GM12873 (cell line): ENCODE measurements around the gene GSK3B.

Source experiments
- TF ChIP-seq, protein P1 (sequence below): IDR thresholded peaks from 2 replicates; pipeline ENCODE4 v1.5.1; 2012; ENCODE audit warnings: low read depth, mild to moderate bottlenecking, moderate library complexity, low read length, control low read depth; ENCODE audit not compliant: insufficient read depth; ENCODE audit errors: missing control alignments

GSK3B gene

DNA sequence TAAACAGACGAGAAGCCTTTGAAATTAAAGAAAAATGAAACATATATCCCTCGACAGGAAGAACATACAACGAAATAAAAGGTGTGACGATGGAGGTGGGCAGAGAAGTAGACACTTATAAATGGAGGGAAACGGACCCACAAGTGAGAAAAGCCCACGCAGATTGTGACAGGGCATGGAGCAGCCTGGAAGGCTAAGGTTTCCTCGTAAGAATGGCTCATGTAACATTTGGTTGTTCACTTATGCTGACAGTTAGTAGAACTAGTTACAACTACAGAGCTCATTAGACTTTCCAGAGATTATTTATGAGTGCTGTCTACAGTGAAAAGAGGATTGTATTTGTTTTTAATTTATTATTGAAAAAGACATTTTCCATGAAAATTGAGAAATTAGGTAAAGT lies 229.8 kb downstream of the GSK3B start:
- TF ChIP-seq, protein P1, sequence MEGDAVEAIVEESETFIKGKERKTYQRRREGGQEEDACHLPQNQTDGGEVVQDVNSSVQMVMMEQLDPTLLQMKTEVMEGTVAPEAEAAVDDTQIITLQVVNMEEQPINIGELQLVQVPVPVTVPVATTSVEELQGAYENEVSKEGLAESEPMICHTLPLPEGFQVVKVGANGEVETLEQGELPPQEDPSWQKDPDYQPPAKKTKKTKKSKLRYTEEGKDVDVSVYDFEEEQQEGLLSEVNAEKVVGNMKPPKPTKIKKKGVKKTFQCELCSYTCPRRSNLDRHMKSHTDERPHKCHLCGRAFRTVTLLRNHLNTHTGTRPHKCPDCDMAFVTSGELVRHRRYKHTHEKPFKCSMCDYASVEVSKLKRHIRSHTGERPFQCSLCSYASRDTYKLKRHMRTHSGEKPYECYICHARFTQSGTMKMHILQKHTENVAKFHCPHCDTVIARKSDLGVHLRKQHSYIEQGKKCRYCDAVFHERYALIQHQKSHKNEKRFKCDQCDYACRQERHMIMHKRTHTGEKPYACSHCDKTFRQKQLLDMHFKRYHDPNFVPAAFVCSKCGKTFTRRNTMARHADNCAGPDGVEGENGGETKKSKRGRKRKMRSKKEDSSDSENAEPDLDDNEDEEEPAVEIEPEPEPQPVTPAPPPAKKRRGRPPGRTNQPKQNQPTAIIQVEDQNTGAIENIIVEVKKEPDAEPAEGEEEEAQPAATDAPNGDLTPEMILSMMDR: no peak

DNA sequence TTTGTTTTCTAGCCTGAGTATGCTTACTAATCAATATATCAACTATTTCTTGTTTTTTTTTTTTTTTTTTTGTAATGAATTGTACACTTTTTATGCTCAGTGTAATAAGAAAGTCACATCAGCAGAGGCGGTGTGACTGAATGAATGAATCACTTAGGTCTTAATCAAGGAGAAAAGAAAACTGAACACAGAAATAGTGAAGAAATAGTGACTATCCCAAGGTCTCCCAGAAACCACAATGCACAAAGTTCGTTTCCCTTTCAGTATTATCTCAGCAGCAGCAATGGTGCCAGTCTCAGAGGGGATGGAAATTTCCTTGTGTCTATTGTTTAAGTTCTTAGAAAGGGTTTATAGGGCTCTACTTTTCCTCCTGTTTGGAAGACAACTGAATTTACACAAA lies 231.6 kb downstream of the GSK3B start:
- TF ChIP-seq, protein P1: no peak

DNA sequence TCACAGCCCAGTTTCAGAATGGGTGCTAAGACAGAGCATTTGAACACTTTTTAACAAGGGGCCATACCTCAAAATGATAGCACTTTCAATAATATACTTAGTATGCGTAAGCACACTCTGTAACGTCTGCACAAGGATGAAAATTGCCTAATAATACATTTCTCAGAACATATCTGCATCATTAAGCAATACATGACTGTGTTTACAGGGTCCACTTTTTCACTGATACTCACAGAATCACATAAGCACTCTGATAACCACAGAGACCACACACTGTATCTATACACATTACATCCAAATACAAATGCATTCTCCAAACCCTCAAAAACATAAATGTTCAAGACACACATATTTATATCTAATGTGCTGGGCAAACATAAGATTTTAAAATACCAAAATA lies 232.6 kb downstream of the GSK3B start:
- TF ChIP-seq, protein P1: no peak

DNA sequence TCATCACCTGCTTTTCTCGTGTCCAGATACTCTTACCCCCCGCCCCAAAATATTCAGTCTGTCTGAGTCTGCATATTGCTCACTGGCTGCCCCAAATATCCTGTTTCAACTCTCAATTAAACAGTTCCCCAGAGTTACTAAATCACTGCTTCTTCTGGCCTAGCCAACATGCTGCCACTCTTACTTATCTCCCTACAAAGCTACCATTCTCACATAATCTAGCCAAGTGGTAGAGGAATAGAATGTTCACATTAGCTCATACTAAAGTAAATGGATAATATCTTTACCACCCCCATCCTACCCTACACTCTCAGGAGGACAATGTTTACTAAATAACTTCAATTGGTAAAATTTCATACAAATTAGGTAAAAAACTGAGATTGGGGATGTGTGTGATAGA lies 234.5 kb downstream of the GSK3B start:
- TF ChIP-seq, protein P1: no peak

DNA sequence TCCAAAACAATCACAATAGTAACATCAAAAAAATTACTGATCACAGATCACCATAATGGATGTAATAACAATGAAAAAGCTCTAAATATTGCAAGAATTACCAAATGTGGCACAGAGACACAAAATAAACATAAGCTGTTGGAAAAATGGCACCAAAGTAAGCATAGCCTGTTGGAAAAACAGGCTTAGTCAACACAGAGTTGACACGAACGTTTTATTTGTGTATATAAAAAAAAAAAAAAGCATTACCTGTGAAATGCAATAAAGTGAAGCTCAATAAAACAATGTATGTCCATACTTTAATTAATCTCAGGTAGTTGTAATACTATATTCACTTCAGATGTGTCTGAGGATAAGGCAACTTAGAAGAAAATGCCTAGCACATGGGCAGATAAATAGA lies 235.3 kb downstream of the GSK3B start:
- TF ChIP-seq, protein P1: no peak

- TF ChIP-seq, protein P1: no peak
Observed at GRCh38 chr3:119856695-119857094, 237.6 kb downstream of the GSK3B start.

DNA sequence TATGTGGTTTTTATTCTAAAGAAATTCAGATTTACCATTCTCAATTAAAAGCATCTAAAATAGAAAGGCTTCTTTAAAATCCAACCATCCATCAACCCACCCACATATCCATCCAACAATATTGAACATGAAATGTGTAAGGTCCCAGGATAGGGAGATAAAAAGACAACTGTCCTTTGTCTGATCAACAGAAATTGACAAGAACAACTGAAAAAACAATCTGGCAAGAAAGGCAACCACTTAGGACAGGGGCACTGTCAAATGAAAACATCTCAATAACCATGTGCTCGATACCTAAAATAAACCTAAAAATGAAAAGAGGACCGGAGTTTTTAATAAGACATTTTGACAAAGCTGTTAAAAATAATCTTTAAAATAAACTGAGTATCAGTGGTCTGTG lies 245.1 kb downstream of the GSK3B start:
- TF ChIP-seq, protein P1: no peak
